AG04450 (cell line): Measurements from ENCODE around the gene POC1A. TPM values are rescaled to one million over a fixed set of nuclear protein-coding genes. Genes with fewer than 3 reads are reported as not detected.

Source experiments
- CTCF ChIA-PET: fragments of 300-600, 350-600 bp; formaldehyde crosslinking; extraction: SDS; loops from one replicate; lab custom pipeline; 2022; ENCODE audit warnings: antibody characterized with exemption, inconsistent platforms; lab: Charles Lee
- POLR2A ChIA-PET: fragments of 350-600 bp; formaldehyde crosslinking; extraction: SDS; loops from one replicate; lab custom pipeline; 2021; ENCODE audit warnings: antibody characterized with exemption, inconsistent platforms; lab: Yijun Ruan, JAX
- DNase-seq: peaks from one replicate; pipeline ENCODE4 v3.0.0-alpha.2; 2011; ENCODE audit warnings: low read depth, low spot score
- H3K27ac ChIP-seq: one replicate; pipeline ENCODE4 v1.5.1; 2012; ENCODE audit warnings: low read depth, low read length, control low read depth
- H3K27me3 ChIP-seq: one replicate; pipeline ENCODE4 v1.6.0; 2012; ENCODE audit warnings: low read length; ENCODE audit not compliant: control insufficient read depth, insufficient read depth
- H3K4me3 ChIP-seq: 2 replicates; pipeline ENCODE4 v1.5.1; 2011; ENCODE audit warnings: mild to moderate bottlenecking, low read depth, low read length, control low read depth
- H3K9me3 ChIP-seq: 2 replicates; pipeline ENCODE4 v1.5.1; 2012; ENCODE audit warnings: low read length; ENCODE audit not compliant: control insufficient read depth, insufficient read depth
- polyA minus RNA-seq: library from RNA; depleted of rRNA, polyadenylated mRNA; stranded (reverse); fragments of >200 nt; gene quantifications from 2 replicates; pipeline ENCODE4 v1.2.3, GENCODE V29; 2011; rRNA and poly(A)+ RNA removed
- polyA plus RNA-seq: library from polyadenylated mRNA; depleted of rRNA; stranded (reverse); fragments of >200 nt; gene quantifications from 2 replicates; pipeline ENCODE4 v1.2.3, GENCODE V29; 2011; rRNA removed
- TF ChIP-seq, protein P1 (sequence below): IDR thresholded peaks from 2 replicates; pipeline ENCODE4 v1.5.1; 2011; ENCODE audit warnings: low read depth, low read length, control low read depth, inconsistent platforms

POC1A gene
- polyA plus RNA-seq (4.1 and 4.5 TPM in 2 replicates), polyA minus RNA-seq (8.4 and 11.6 TPM in 2 replicates)

DNA sequence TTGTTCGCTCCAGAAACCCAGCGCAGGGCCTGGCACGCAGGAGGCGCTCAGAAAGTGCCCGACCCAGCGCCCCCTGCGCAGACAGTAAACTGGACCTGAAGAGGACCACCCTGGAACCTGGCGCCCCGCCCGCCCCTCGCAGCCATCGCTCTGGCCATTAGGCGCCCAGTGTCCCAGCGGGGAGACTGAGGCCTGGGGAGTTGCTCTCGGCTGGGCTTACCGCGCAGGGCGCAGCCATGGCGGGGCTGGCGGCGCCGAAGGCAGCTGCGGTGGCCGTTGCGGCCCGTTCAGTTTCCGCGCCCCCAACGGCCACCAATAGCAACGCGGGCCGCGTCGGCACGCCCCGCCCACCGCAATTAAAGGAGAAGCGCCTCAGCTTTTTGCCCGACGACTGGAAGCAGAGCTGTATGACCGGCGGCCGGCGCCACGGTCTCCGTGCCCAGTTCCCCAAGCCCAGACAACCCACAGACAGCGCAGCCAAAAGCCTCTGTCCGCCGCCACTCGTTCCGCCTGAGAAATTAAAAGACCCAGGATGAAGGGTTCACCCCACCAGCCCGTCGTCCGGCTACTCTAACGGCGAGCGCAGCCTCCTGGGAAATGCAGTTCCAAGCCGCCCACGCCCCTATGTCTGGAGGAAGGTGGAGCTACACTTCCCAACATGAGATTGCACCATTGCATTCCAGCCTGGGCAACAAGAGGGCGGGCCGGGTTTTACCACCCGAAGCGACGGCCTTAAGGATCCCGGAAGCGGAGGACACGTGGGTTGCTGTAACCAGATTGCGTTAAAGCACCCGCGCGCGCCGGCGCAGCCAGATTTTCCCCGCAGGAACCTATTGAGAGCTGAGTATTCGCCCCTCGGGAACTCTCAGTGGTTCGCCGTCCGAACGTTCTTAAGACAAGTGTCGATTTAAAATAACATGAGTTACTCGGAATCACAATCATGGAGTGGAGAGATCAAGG is at the start of gene POC1A:
POC1A (minus strand) TSS at position 289 of the 960 bp plus-strand sequence; CDS start at position 238, 51 bp downstream.
- Histone ChIP-seq H3K27ac (peak within 1 kb of the TSS; percentile 69), H3K9me3 (no peaks in the 10 kb centered on the region; the same call in 1 of the 2 replicates), H3K27me3 (no peaks in the 10 kb centered on the region), H3K4me3 (peak within 1 kb of the TSS; percentile 76)
- ChIA-PET CTCF (interaction anchor here (0.6 to 1.5 kb wide), 12 partner anchors 8 to 1191 kb away, joined by 3 to 8 read pairs (median 3); partner anchors contain the start of gene DUSP7), POLR2A (interaction anchor here (0.5 to 1.5 kb wide), 19 partner anchors 16 to 1553 kb away, joined by 3 to 10 read pairs (median 4); partner anchors contain the start of genes DUSP7, GLYCTK, RPL29 and WDR82)
- DNase-seq = peak; percentile 95
- TF ChIP-seq, protein P1, sequence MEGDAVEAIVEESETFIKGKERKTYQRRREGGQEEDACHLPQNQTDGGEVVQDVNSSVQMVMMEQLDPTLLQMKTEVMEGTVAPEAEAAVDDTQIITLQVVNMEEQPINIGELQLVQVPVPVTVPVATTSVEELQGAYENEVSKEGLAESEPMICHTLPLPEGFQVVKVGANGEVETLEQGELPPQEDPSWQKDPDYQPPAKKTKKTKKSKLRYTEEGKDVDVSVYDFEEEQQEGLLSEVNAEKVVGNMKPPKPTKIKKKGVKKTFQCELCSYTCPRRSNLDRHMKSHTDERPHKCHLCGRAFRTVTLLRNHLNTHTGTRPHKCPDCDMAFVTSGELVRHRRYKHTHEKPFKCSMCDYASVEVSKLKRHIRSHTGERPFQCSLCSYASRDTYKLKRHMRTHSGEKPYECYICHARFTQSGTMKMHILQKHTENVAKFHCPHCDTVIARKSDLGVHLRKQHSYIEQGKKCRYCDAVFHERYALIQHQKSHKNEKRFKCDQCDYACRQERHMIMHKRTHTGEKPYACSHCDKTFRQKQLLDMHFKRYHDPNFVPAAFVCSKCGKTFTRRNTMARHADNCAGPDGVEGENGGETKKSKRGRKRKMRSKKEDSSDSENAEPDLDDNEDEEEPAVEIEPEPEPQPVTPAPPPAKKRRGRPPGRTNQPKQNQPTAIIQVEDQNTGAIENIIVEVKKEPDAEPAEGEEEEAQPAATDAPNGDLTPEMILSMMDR = no peak

DNA sequence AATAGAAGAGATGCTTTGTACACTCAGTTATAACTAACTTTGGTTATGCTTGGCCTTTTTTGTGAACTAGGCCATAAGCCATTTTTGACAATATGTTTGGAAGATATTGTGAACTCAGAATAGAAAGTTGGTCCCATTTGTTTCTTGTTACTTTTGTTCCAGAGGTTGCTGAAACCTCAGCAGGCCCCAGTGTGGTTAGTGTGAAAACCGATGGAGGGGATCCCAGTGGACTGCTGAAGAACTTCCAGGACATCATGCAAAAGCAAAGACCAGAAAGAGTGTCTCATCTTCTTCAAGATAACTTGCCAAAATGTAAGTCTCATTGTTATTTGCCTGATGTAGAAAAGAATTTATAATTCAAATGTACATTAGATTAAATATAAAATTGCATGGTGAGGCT is 49.5 kb upstream of the POC1A start:
- TF ChIP-seq, protein P1 = no peak
- Histone ChIP-seq H3K27me3 (no peaks in the 10 kb centered on the region), H3K4me3 (no peak overlapping the region), H3K27ac (no peak overlapping the region), H3K9me3 (no peaks in the 10 kb centered on the region)
- ChIA-PET CTCF (interaction anchor here (3.0 kb wide), 1 partner anchor 16 kb away, joined by 21 read pairs; no protein-coding TSS in a partner anchor), POLR2A (no interaction called here)
- DNase-seq = no peak

- Histone ChIP-seq H3K4me3 (no peak overlapping the region), H3K27me3 (no peaks in the 10 kb centered on the region), H3K27ac (peak overlapping the region; percentile 21), H3K9me3 (no peaks in the 10 kb centered on the region)
- DNase-seq = no peak
- POLR2A ChIA-PET = interaction anchor here (2.3 kb wide), 1 partner anchor 14 kb away, joined by 6 read pairs; no protein-coding TSS in a partner anchor
- TF ChIP-seq, protein P1 = no peak
- CTCF ChIA-PET = interaction anchor here (0.7 to 2.4 kb wide), 3 partner anchors 13 to 226 kb away, joined by 3 to 23 read pairs (median 4); no protein-coding TSS in a partner anchor
Measured at GRCh38 chr3:52202384-52203077, 48.3 kb upstream of the POC1A start.

DNA sequence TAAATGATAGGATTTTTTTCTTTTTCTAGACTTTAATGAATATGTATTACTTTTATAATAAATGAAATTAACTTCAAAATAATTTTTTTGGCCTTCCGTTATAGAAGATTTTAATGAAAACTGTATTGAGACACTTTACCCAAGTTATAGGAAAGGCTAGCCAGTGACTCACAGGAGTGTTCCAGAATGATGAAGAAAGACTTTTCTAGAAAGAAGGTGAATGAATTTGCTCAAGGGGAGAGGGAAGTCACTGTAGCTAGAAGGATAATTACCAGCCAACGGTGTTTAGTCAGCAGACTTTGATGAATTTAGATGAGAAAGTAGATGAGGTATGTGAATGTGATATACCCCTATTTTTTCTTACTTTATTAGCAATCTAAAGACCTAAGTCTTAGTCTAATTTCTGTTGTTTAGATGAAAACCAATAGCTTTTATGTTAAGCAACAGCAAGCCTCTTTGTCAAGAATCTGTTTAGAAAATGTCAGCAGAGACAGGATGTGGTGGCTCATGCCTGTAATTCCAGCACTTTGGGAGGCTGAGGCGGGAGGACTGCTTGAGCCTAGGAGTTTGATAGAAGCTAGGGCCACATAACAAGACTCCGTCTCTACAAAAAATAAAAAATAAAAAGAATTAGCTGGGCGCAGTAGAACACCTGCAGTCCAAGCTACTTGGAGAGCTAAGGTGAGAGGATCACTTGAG is 46.9 kb upstream of the POC1A start:
- Histone ChIP-seq H3K27me3 (no peaks in the 10 kb centered on the region), H3K27ac (no peak overlapping the region), H3K4me3 (no peak overlapping the region), H3K9me3 (no peaks in the 10 kb centered on the region)
- ChIA-PET POLR2A (interaction anchor here (1.4 to 2.3 kb wide), 2 partner anchors 8 to 16 kb away, joined by 3 to 6 read pairs; no protein-coding TSS in a partner anchor), CTCF (interaction anchor here (0.6 to 2.4 kb wide), 6 partner anchors 8 to 197 kb away, joined by 3 to 23 read pairs (median 3); partner anchors contain the start of gene POC1A)
- DNase-seq = no peak
- TF ChIP-seq, protein P1 = no peak
